Measurements from ENCODE around the gene HSP90AB1. TPM values are rescaled to one million over a fixed set of nuclear protein-coding genes. Genes with fewer than 3 reads are reported as not detected.

The HSP90AB1 gene
- polyA plus RNA-seq, 1 donor from 2014 or later, result 522 TPM

GRCh38 chr6:44286285-44286565 lies 39.3 kb downstream of the HSP90AB1 start:
- Histone ChIP-seq H3K4me3 (ENCODE audit: low read length) (no peak overlapping the region), H2AFZ (ENCODE audit: low read depth, low read length) (no peak overlapping the region), H3K79me2 (replicated peaks; ENCODE audit: insufficient read depth, low read length) (no peaks in the 10 kb centered on the region), H3K9me3 (ENCODE audit: low read length) (no peaks in the 10 kb centered on the region), H3K4me2 (ENCODE audit: low read length) (no peak overlapping the region), H3F3A (ENCODE audit: insufficient read depth, low read length, poor library complexity, severe bottlenecking) (no peaks in the 10 kb centered on the region), H3K27me3 (ENCODE audit: insufficient read depth, low read depth, low read length) (no peaks in the 10 kb centered on the region), H3K9ac (ENCODE audit: low read length) (no peak overlapping the region), H3K36me3 (ENCODE audit: insufficient read depth, low read length) (no peaks in the 10 kb centered on the region), H4K20me1 (ENCODE audit: insufficient read depth) (no peaks in the 10 kb centered on the region), H3K9me2 (ENCODE audit: insufficient read depth, low read length) (no peaks in the 10 kb centered on the region), H3K27ac (ENCODE audit: low read length) (no peak overlapping the region)
- TF ChIP-seq, protein P1, sequence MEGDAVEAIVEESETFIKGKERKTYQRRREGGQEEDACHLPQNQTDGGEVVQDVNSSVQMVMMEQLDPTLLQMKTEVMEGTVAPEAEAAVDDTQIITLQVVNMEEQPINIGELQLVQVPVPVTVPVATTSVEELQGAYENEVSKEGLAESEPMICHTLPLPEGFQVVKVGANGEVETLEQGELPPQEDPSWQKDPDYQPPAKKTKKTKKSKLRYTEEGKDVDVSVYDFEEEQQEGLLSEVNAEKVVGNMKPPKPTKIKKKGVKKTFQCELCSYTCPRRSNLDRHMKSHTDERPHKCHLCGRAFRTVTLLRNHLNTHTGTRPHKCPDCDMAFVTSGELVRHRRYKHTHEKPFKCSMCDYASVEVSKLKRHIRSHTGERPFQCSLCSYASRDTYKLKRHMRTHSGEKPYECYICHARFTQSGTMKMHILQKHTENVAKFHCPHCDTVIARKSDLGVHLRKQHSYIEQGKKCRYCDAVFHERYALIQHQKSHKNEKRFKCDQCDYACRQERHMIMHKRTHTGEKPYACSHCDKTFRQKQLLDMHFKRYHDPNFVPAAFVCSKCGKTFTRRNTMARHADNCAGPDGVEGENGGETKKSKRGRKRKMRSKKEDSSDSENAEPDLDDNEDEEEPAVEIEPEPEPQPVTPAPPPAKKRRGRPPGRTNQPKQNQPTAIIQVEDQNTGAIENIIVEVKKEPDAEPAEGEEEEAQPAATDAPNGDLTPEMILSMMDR (IDR thresholded peaks at IDR 0.05; ENCODE audit: poor library complexity, severe bottlenecking), result no peak
- no peak for TF ChIP-seq EP300 (conservative IDR thresholded peaks at IDR 0.05; ENCODE audit: poor library complexity, severe bottlenecking)
- no peak for TF ChIP-seq EZH2 (IDR thresholded peaks at IDR 0.05; ENCODE audit: borderline replicate concordance, insufficient read depth, low read length, poor library complexity, severe bottlenecking)
- no peak for TF ChIP-seq TAF1 (IDR thresholded peaks at IDR 0.05; ENCODE audit: low read depth)
- no peak for TF ChIP-seq SMC3 (conservative IDR thresholded peaks at IDR 0.05; ENCODE audit: poor library complexity)
- no peak for TF ChIP-seq RAD21 (conservative IDR thresholded peaks at IDR 0.05)
- TF ChIP-seq REST (IDR thresholded peaks at IDR 0.05; ENCODE audit: borderline replicate concordance), result no peak
- TF ChIP-seq POLR2AphosphoS5 (IDR thresholded peaks at IDR 0.05), result no peak
- TF ChIP-seq MXI1 (conservative IDR thresholded peaks at IDR 0.05; ENCODE audit: poor library complexity, severe bottlenecking), result no peak

DNA sequence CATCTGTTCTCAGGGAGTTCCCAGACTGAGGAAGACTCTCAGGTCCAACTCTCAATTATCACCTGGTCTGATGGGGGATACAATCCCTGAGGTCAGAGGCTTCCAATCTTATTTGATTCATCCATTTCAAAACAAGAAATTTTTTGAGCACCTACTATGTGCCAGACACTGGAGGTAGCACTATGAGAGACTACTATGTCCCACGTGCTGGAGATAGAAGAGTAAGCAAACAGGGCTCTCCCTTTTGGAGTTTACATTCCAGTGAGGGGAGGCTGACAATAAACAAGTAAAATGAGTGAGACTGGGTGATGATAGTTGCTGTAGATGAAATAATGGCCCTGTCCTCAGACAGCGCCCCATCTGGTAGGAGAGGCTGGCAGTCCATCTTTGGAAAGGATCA lies 39.8 kb downstream of the HSP90AB1 start:
- Histone ChIP-seq H3F3A (ENCODE audit: insufficient read depth, low read length, poor library complexity, severe bottlenecking) (no peaks in the 10 kb centered on the region), H3K9me2 (ENCODE audit: insufficient read depth, low read length) (no peaks in the 10 kb centered on the region), H4K20me1 (ENCODE audit: insufficient read depth) (no peaks in the 10 kb centered on the region), H3K9me3 (ENCODE audit: low read length) (no peaks in the 10 kb centered on the region), H3K4me2 (ENCODE audit: low read length) (no peak overlapping the region), H3K79me2 (replicated peaks; ENCODE audit: insufficient read depth, low read length) (no peaks in the 10 kb centered on the region), H3K27ac (ENCODE audit: low read length) (no peak overlapping the region), H3K4me3 (ENCODE audit: low read length) (no peak overlapping the region), H3K36me3 (ENCODE audit: insufficient read depth, low read length) (no peaks in the 10 kb centered on the region), H2AFZ (ENCODE audit: low read depth, low read length) (no peak overlapping the region), H3K9ac (ENCODE audit: low read length) (no peak overlapping the region), H3K27me3 (ENCODE audit: insufficient read depth, low read depth, low read length) (no peaks in the 10 kb centered on the region)
- no peak for TF ChIP-seq POLR2AphosphoS5 (IDR thresholded peaks at IDR 0.05)
- TF ChIP-seq TAF1 (IDR thresholded peaks at IDR 0.05; ENCODE audit: low read depth), result no peak
- no peak for TF ChIP-seq REST (IDR thresholded peaks at IDR 0.05; ENCODE audit: borderline replicate concordance)
- no peak for TF ChIP-seq MXI1 (conservative IDR thresholded peaks at IDR 0.05; ENCODE audit: poor library complexity, severe bottlenecking)
- TF ChIP-seq EP300 (conservative IDR thresholded peaks at IDR 0.05; ENCODE audit: poor library complexity, severe bottlenecking), result no peak
- TF ChIP-seq RAD21 (conservative IDR thresholded peaks at IDR 0.05), result no peak
- TF ChIP-seq, protein P1 (IDR thresholded peaks at IDR 0.05; ENCODE audit: poor library complexity, severe bottlenecking), result no peak
- TF ChIP-seq EZH2 (IDR thresholded peaks at IDR 0.05; ENCODE audit: borderline replicate concordance, insufficient read depth, low read length, poor library complexity, severe bottlenecking), result no peak
- TF ChIP-seq SMC3 (conservative IDR thresholded peaks at IDR 0.05; ENCODE audit: poor library complexity), result no peak

Measured in neural cell (in vitro differentiated cells).